Activated CD4-positive, alpha-beta T cell treated with anti-CD3 and anti-CD28 coated beads, Interleukin-2, amount 50 U/mL, for 24 hours (primary cell): ENCODE data around the gene LRRC8D.

Experiments
- DNase-seq, 2 donors: peaks; one replicate each; pipeline ENCODE4 v3.0.0-alpha.2; 2020; ENCODE audit warnings: low read depth in 1 of 2, low spot score in 1 of 2

The LRRC8D gene

GRCh38 chr1:89832496-89833127 lies 11.8 kb downstream of the LRRC8D start:
- DNase-seq = no peak

- DNase-seq = no peak
Observed at GRCh38 chr1:89833183-89834082, 12.6 kb downstream of the LRRC8D start.

GRCh38 chr1:89834083-89834704 lies 13.4 kb downstream of the LRRC8D start:
- no peak for DNase-seq

- DNase-seq = no peak
Observed at GRCh38 chr1:89836252-89837035, 15.6 kb downstream of the LRRC8D start.

- no peak for DNase-seq
Observed at GRCh38 chr1:89837036-89837481, 16.2 kb downstream of the LRRC8D start.

- DNase-seq = no peak
Observed at GRCh38 chr1:89837510-89837909, 16.7 kb downstream of the LRRC8D start.

- no peak for DNase-seq
Observed at GRCh38 chr1:89839516-89839915, 18.7 kb downstream of the LRRC8D start.

- no peak for DNase-seq
Observed at GRCh38 chr1:89841507-89841906, 20.7 kb downstream of the LRRC8D start.

GRCh38 chr1:89842567-89843272 lies 21.9 kb downstream of the LRRC8D start:
- no peak for DNase-seq

- peak; percentile 59 to 70 for DNase-seq
Observed at GRCh38 chr1:89843273-89844130, 22.7 kb downstream of the LRRC8D start.

GRCh38 chr1:89844241-89844807 lies 23.5 kb downstream of the LRRC8D start:
- peak; percentile 26 to 48 for DNase-seq

GRCh38 chr1:89844860-89845259 lies 24.0 kb downstream of the LRRC8D start:
- peak in 1 of 2 donors; percentile 15 for DNase-seq

- no peak for DNase-seq
Observed at GRCh38 chr1:89847191-89847729, 26.4 kb downstream of the LRRC8D start.

GRCh38 chr1:89850844-89851415 lies 30.1 kb downstream of the LRRC8D start:
- DNase-seq = no peak

- DNase-seq = no peak
Observed at GRCh38 chr1:89854140-89854539, 33.3 kb downstream of the LRRC8D start.

- peak in 1 of 2 donors; percentile 17 for DNase-seq
Observed at GRCh38 chr1:89855413-89856123, 34.7 kb downstream of the LRRC8D start.

- no peak for DNase-seq
Observed at GRCh38 chr1:89863165-89863830, 42.5 kb downstream of the LRRC8D start.
